Measurements from ENCODE around the gene COL6A6. TPM values are rescaled to one million over a fixed set of nuclear protein-coding genes. Genes with fewer than 3 reads are reported as not detected.

The COL6A6 gene, protein sequence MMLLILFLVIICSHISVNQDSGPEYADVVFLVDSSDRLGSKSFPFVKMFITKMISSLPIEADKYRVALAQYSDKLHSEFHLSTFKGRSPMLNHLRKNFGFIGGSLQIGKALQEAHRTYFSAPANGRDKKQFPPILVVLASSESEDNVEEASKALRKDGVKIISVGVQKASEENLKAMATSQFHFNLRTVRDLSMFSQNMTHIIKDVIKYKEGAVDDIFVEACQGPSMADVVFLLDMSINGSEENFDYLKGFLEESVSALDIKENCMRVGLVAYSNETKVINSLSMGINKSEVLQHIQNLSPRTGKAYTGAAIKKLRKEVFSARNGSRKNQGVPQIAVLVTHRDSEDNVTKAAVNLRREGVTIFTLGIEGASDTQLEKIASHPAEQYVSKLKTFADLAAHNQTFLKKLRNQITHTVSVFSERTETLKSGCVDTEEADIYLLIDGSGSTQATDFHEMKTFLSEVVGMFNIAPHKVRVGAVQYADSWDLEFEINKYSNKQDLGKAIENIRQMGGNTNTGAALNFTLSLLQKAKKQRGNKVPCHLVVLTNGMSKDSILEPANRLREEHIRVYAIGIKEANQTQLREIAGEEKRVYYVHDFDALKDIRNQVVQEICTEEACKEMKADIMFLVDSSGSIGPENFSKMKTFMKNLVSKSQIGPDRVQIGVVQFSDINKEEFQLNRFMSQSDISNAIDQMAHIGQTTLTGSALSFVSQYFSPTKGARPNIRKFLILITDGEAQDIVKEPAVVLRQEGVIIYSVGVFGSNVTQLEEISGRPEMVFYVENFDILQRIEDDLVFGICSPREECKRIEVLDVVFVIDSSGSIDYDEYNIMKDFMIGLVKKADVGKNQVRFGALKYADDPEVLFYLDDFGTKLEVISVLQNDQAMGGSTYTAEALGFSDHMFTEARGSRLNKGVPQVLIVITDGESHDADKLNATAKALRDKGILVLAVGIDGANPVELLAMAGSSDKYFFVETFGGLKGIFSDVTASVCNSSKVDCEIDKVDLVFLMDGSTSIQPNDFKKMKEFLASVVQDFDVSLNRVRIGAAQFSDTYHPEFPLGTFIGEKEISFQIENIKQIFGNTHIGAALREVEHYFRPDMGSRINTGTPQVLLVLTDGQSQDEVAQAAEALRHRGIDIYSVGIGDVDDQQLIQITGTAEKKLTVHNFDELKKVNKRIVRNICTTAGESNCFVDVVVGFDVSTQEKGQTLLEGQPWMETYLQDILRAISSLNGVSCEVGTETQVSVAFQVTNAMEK (N-terminal part only)
- not detected for polyA plus RNA-seq

- H3K4me3 Mint-ChIP-seq, result no peak within 1 kb of the TSS
- peaks cover 8 to 13% (median 10%) of the 10 kb centered on the region in 3 donors for H3K27me3 Mint-ChIP-seq (ENCODE audit: low read depth in 3 of 3)
Observed at GRCh38 chr3:130516645-130517512, at the start of gene COL6A6. COL6A6 (plus strand) TSS chr3:130517177; CDS start chr3:130560365, 43,188 bp downstream.

DNA sequence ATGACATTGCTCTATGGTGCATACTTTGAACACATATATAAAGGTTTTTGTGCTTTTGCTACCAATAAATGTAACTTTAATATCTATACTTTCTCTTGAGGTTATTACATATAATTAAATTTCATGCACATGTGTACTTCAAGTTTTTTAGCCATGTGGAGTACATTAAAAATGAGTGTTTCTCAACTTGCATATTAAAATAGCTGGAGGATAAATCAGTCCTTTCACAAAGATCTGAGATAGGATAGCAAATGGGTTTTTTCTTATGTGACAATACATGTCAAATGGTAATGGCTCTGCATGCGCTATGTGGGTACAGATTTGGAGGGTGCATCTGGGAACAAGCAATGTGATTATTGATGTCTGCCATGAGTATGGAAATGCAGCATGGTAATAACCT lies 48.7 kb upstream of the COL6A6 start:
- Mint-ChIP-seq H3K27me3 (ENCODE audit: low read depth in 3 of 3) (peaks cover 0 to 13% (median 4%) of the 10 kb centered on the region in 3 donors), H3K9me3 (peaks cover 0 to 6% (median under 1%) of the 10 kb centered on the region in 6 donors), H3K27ac (no peak overlapping the region), H3K4me3 (no peak overlapping the region), H3K4me1 (no peaks in the 10 kb centered on the region), H3K36me3 (no peaks in the 10 kb centered on the region)
- DNase-seq, result no peak

More at GRCh38 chr3:130516645-130517512, at the start of gene COL6A6:
- DNase-seq, result no peak
- Mint-ChIP-seq H3K9me3 (peaks cover 0 to 8% (median under 1%) of the 10 kb centered on the region in 6 donors), H3K4me1 (no peaks in the 10 kb centered on the region), H3K27ac (no peak within 1 kb of the TSS), H3K36me3 (no peaks in the 10 kb centered on the region)

DNA sequence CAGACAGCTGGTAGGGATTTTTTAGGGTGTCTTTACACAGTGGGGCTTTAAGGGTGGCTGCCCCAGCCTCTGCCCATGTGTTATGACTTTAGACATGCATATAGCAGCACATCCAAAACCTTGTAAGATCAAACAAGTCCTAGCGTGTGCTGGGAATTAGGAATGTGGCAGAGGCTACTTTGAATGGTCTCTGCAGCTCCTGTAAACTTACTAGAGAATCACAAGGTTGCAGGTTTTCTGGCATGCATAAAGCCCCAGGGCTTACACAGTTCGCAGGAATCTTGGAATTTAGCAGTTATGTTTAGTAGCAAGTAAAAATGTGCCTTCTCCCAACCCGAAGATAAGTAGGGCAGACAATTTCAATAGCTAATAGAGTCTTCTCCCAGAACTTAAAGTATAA lies 46.9 kb upstream of the COL6A6 start:
- no peak overlapping the region for H3K4me3 Mint-ChIP-seq
- H3K27ac Mint-ChIP-seq, result no peak overlapping the region
- H3K36me3 Mint-ChIP-seq, result no peaks in the 10 kb centered on the region
- peaks cover 0 to 6% (median 2%) of the 10 kb centered on the region in 6 donors for H3K9me3 Mint-ChIP-seq
- H3K27me3 Mint-ChIP-seq (ENCODE audit: low read depth in 3 of 3), result peaks cover 0 to 15% (median 6%) of the 10 kb centered on the region in 3 donors
- H3K4me1 Mint-ChIP-seq, result no peaks in the 10 kb centered on the region
- no peak for DNase-seq

DNA sequence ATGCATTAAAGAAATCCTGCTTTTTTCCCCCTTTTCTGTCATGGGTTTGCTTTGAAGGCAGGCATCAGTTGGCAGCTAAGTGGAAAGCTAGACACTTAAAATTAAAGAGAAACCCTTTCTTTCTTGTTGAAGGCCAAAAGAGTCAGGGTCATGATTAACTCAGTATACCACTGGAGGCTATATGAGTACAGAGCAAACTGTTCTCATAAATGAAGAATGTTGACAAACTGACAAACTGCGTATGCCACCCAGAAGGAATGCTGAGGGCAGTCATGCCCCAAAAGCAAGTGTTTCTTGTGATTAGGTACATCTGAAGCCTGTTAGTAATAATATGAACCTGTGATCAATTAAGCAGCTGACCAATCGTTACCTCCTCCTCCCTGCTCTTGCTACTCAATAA lies 43.6 kb upstream of the COL6A6 start:
- Mint-ChIP-seq H3K4me1 (no peaks in the 10 kb centered on the region), H3K9me3 (peaks cover 0 to 5% (median 2%) of the 10 kb centered on the region in 6 donors), H3K4me3 (no peak overlapping the region), H3K27ac (no peak overlapping the region), H3K36me3 (no peaks in the 10 kb centered on the region), H3K27me3 (ENCODE audit: low read depth in 3 of 3) (peaks cover 0 to 12% (median 4%) of the 10 kb centered on the region in 3 donors)
- DNase-seq, result no peak

GRCh38 chr3:130480736-130481135 lies 36.2 kb upstream of the COL6A6 start:
- H3K4me1 Mint-ChIP-seq, result no peaks in the 10 kb centered on the region
- H3K36me3 Mint-ChIP-seq, result no peaks in the 10 kb centered on the region
- no peaks in the 10 kb centered on the region for H3K9me3 Mint-ChIP-seq
- H3K4me3 Mint-ChIP-seq, result no peak overlapping the region
- no peak overlapping the region for H3K27ac Mint-ChIP-seq
- no peak for DNase-seq
- H3K27me3 Mint-ChIP-seq (ENCODE audit: low read depth in 3 of 3), result peaks cover 0 to 11% (median 3%) of the 10 kb centered on the region in 3 donors

DNA sequence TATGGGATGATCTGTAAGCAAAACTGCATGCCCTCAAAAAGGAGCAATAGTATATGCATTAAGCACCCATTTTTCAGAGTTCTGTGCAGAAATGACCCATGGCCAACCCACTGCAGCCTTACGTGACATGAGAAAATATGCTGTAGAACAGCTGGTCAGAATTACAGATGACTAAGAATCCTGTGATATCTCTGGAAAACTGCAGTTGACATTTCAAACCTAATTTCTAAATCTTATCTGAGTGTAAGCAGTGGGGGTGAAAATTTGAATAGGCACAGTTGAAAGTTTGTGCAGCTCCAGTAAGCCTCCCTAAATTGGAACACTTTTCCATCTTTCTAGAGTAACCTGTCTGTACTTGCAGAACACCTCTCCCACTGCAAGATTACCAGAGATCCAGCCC lies 28.7 kb upstream of the COL6A6 start:
- peaks cover 2 to 4% (median 3%) of the 10 kb centered on the region in 3 donors for H3K27me3 Mint-ChIP-seq (ENCODE audit: low read depth in 3 of 3)
- DNase-seq, result no peak
- H3K27ac Mint-ChIP-seq, result no peak overlapping the region
- H3K36me3 Mint-ChIP-seq, result no peaks in the 10 kb centered on the region
- H3K9me3 Mint-ChIP-seq, result peaks cover 0 to 3% (median 0%) of the 10 kb centered on the region in 6 donors
- H3K4me3 Mint-ChIP-seq, result no peak overlapping the region
- no peaks in the 10 kb centered on the region for H3K4me1 Mint-ChIP-seq

DNA sequence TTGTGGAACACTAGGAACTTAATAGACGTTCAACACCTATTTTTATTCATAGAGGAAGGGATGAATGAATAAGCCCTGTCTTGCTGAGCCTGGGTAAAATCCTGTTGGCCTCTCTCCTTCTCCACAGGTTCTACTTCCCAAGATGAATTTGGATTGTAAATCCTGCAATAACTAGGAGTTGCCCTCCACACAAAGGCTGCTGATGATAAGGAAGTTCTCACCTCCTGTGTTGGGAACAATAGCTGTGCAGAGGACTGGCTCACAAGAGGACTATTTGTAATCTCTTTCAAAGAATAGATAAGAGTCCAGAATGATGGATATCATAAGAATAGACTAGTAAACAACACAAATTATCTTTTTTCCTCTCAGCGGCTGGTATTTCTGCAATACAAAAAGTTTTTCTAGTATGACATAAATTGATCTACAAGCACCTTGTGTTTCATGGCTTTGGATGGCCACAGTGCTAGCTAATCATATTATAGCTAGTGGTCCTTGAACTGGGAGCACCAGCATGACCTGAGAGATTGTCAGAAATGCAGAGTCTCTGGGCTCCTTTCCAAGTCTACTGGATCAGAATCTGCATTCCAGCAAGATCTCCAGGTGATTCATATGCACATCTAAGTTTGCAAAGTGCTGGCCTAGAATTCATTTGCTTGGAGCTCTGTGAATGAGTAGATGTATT lies 28.1 kb upstream of the COL6A6 start:
- Mint-ChIP-seq H3K4me1 (no peaks in the 10 kb centered on the region), H3K9me3 (peaks cover 0 to 3% (median 0%) of the 10 kb centered on the region in 6 donors), H3K4me3 (no peak overlapping the region), H3K27me3 (ENCODE audit: low read depth in 3 of 3) (peaks cover 0 to 3% (median 2%) of the 10 kb centered on the region in 3 donors), H3K27ac (no peak overlapping the region), H3K36me3 (no peaks in the 10 kb centered on the region)
- no peak for DNase-seq

DNA sequence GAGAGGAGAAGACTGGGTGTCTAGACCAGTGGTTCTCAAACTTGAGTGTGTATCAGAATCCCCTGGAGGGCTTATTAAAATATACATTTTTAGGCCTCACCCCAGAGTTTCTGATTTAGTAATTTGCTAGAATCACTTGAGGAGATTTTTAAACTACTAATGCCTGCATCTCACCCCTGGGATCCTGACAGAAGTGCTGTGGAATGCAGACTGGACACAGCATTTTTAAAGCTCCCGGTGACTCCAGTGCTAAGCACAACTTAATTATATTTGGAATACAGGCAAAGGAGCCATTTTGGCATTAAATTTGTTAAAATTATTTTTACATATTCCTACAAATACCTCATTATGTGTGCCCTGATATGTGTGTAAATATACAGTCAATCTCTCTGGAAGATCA lies 26.7 kb upstream of the COL6A6 start:
- no peak overlapping the region for H3K4me3 Mint-ChIP-seq
- peaks cover 0 to 3% (median 0%) of the 10 kb centered on the region in 6 donors for H3K9me3 Mint-ChIP-seq
- no peak for DNase-seq
- H3K4me1 Mint-ChIP-seq, result no peaks in the 10 kb centered on the region
- H3K27me3 Mint-ChIP-seq (ENCODE audit: low read depth in 3 of 3), result peaks cover 0 to 3% (median 2%) of the 10 kb centered on the region in 3 donors
- no peak overlapping the region for H3K27ac Mint-ChIP-seq
- no peaks in the 10 kb centered on the region for H3K36me3 Mint-ChIP-seq

DNA sequence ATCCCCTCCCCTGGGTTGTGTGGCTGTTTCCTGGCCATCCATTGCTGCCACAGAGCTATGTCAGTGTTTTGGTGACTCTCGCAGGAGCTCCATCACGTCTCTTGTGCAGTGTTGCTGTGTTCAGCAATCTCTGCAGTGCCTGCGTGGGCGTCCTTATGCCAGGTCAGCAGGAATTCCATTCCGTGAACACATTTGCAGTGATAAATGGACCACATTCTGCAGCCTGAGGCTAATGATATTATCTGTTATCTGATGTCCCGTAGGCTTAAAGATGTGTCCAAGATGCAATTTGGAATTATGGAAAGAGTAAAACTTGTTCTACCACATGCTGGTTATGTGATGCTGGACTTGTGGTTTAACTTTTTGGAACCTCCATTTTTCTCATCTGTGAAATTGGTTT lies 25.5 kb upstream of the COL6A6 start:
- Mint-ChIP-seq H3K4me3 (no peak overlapping the region), H3K9me3 (peaks cover 0 to 3% (median 0%) of the 10 kb centered on the region in 6 donors), H3K36me3 (no peaks in the 10 kb centered on the region)

DNA sequence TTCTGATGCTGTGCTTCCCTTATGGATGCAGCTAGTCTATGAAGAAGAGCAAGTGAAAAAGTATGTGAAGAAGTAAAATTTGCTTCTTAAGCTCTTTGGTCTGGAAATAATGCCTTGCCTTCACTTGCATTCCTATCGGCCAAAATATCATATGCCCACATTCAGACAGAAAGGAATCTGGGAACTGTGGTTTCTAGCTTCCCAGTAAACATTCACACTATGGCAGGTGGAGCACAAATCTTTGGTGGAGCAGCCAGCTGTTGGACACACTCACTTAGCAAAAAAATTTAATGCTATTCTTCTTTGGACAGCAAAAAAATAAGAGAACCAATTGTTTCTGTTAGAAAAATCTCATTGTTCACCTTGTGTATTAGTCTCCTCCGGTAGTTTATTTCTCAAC lies 12.3 kb upstream of the COL6A6 start:
- H3K9me3 Mint-ChIP-seq, result no peaks in the 10 kb centered on the region
- H3K27me3 Mint-ChIP-seq (ENCODE audit: low read depth in 3 of 3), result peaks cover 0 to 4% (median 2%) of the 10 kb centered on the region in 3 donors
- no peak for DNase-seq
- no peak overlapping the region for H3K27ac Mint-ChIP-seq
- no peak overlapping the region for H3K4me3 Mint-ChIP-seq
- H3K4me1 Mint-ChIP-seq, result no peaks in the 10 kb centered on the region
- H3K36me3 Mint-ChIP-seq, result no peaks in the 10 kb centered on the region

More for the DNA sequence above, 25.5 kb upstream of the COL6A6 start:
- no peak for DNase-seq
- Mint-ChIP-seq H3K4me1 (no peaks in the 10 kb centered on the region), H3K27ac (no peak overlapping the region), H3K27me3 (ENCODE audit: low read depth in 3 of 3) (peaks cover 0 to 2% (median 0%) of the 10 kb centered on the region in 3 donors)

DNA sequence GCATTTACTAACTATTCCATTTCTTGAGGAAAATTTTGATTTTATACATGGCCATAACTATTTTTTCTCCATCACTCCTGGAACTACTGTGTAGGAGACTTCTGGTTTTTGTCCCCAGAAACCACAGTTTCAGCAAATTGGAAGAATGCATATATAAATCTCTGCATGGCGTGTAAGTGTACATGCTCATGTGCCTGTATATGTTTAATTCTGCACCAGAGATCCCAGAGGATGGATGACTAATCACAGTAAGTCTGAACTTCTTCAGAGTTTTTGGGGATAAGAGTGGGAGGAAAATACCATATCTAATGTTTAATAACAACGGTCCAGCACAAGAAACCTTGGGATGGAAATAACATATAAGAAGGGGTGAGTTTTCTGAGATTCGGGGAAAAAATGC lies 10.9 kb upstream of the COL6A6 start:
- Mint-ChIP-seq H3K27me3 (ENCODE audit: low read depth in 3 of 3) (peaks cover 2 to 4% (median 2%) of the 10 kb centered on the region in 3 donors), H3K36me3 (no peaks in the 10 kb centered on the region), H3K27ac (no peak overlapping the region), H3K9me3 (no peaks in the 10 kb centered on the region), H3K4me3 (no peak overlapping the region), H3K4me1 (no peaks in the 10 kb centered on the region)
- DNase-seq, result no peak

GRCh38 chr3:130507746-130508145 lies 9.2 kb upstream of the COL6A6 start:
- Mint-ChIP-seq H3K4me1 (no peaks in the 10 kb centered on the region), H3K9me3 (no peaks in the 10 kb centered on the region), H3K27me3 (ENCODE audit: low read depth in 3 of 3) (peaks cover 2 to 4% (median 2%) of the 10 kb centered on the region in 3 donors), H3K27ac (no peak overlapping the region), H3K36me3 (no peaks in the 10 kb centered on the region), H3K4me3 (no peak overlapping the region)
- no peak for DNase-seq
